SK-N-SH (cell line): ENCODE results near the gene NKG7. TPM values are rescaled to one million over a fixed set of nuclear protein-coding genes. Genes with fewer than 3 reads are reported as not detected.

Source experiments
- CTCF ChIA-PET: fragments of 300-600, 350-600 bp; formaldehyde crosslinking; extraction: SDS; loops from one replicate; lab custom pipeline; 2021; lab: Yijun Ruan, JAX
- POLR2A ChIA-PET: fragments of 350-600 bp; sonication (Branson Sonifier 250); formaldehyde crosslinking; extraction: SDS; loops from one replicate; lab custom pipeline; 2020; ENCODE audit warnings: antibody characterized with exemption, inconsistent platforms; lab: Yijun Ruan, JAX
- DNase-seq: peaks from one replicate; pipeline ENCODE4 v3.0.0; 2012
- H2AFZ ChIP-seq: fragments of 200-600 bp; sonication (generic); 2 replicates; pipeline ENCODE4 v1.8.1; 2016; ENCODE audit warnings: antibody characterized with exemption, mild to moderate bottlenecking, low read depth
- H3F3A ChIP-seq: fragments of 200-600 bp; sonication (generic); replicated peaks from 2 replicates; pipeline ENCODE3; 2016; ENCODE audit warnings: antibody characterized with exemption, mild to moderate bottlenecking; ENCODE audit not compliant: insufficient read depth
- H3K27ac ChIP-seq, 2 experiments: fragments of 200-500 bp in 1 of 2; fragments of 200-600 bp in 1 of 2; sonication (Bioruptor generic) in 1 of 2; sonication (generic), shearing (Covaris generic) in 1 of 2; 2 replicates each; pipeline versions ENCODE4 v1.5.1 to v1.6.1; 2014 to 2016; ENCODE audit warnings: low read depth in 2 of 2, inconsistent platforms in 1 of 2, low read length in 1 of 2, mild to moderate bottlenecking in 1 of 2, mixed read lengths in 1 of 2
- H3K27me3 ChIP-seq: fragments of 200-600 bp; sonication (generic), shearing (Covaris generic); 2 replicates; pipeline ENCODE4 v1.6.1; 2016; ENCODE audit warnings: mixed run types; ENCODE audit not compliant: insufficient read depth
- H3K36me3 ChIP-seq, 2 experiments: fragments of 200-500 bp in 1 of 2; fragments of 200-600 bp in 1 of 2; sonication (Bioruptor generic) in 1 of 2; sonication (generic) in 1 of 2; replicated peaks in 1 of 2; 2 replicates each; pipeline versions ENCODE3 to v1.5.1; 2014 to 2016; ENCODE audit warnings: low read length in 1 of 2, mild to moderate bottlenecking in 1 of 2; ENCODE audit not compliant: insufficient read depth in 2 of 2, control insufficient read depth in 1 of 2
- H3K4me1 ChIP-seq, 2 experiments: fragments of 200-500 bp in 1 of 2; fragments of 200-600 bp in 1 of 2; sonication (Bioruptor generic) in 1 of 2; sonication (generic), shearing (Covaris generic) in 1 of 2; 2 replicates each; pipeline versions ENCODE4 v1.5.1 to v1.6.1; 2014 to 2016; ENCODE audit warnings: low read depth in 1 of 2, low read length in 1 of 2, mixed run types in 1 of 2; ENCODE audit not compliant: insufficient read depth in 2 of 2, control insufficient read depth in 1 of 2
- H3K4me2 ChIP-seq: fragments of 200-600 bp; sonication (generic), shearing (Covaris generic); 2 replicates; pipeline ENCODE4 v1.6.1; 2017; ENCODE audit warnings: mixed run types
- H3K4me3 ChIP-seq, 2 experiments: fragments of 200-500 bp in 1 of 2; fragments of 200-600 bp in 1 of 2; sonication (Bioruptor generic) in 1 of 2; sonication (generic), shearing (Covaris generic) in 1 of 2; 2 replicates each; pipeline versions ENCODE4 v1.5.1 to v1.8.1; 2014 to 2016; ENCODE audit warnings: low read depth in 2 of 2, inconsistent platforms in 1 of 2, low read length in 1 of 2, mild to moderate bottlenecking in 1 of 2, mixed read lengths in 1 of 2, moderate library complexity in 1 of 2
- H3K79me2 ChIP-seq: fragments of 200-600 bp; sonication (generic); 2 replicates; pipeline ENCODE4 v1.8.1; 2017; ENCODE audit warnings: mild to moderate bottlenecking; ENCODE audit not compliant: insufficient read depth
- H3K9ac ChIP-seq: fragments of 200-600 bp; sonication (generic); 2 replicates; pipeline ENCODE4 v1.6.1; 2017; ENCODE audit warnings: mixed run types
- H3K9me2 ChIP-seq: fragments of 200-600 bp; sonication (generic); 2 replicates; pipeline ENCODE4 v1.6.1; 2017; ENCODE audit warnings: mixed run types
- H3K9me3 ChIP-seq: fragments of 200-600 bp; sonication (generic); 2 replicates; pipeline ENCODE4 v1.6.1; 2017; ENCODE audit warnings: mixed run types, mild to moderate bottlenecking, moderate library complexity
- H4K20me1 ChIP-seq: fragments of 200-600 bp; sonication (generic); 2 replicates; pipeline ENCODE4 v1.6.1; 2017; ENCODE audit warnings: mild to moderate bottlenecking, mixed run types; ENCODE audit not compliant: insufficient read depth
- CHD2 ChIP-seq: fragments of 150-350 bp; IDR thresholded peaks from 2 replicates; pipeline ENCODE4 v1.6.1; 2018; ENCODE audit warnings: low read length; ENCODE audit not compliant: partially characterized antibody
- ELF1 ChIP-seq: IDR thresholded peaks from 2 replicates; pipeline ENCODE4 v1.4.0; 2012
- EP300 ChIP-seq, 2 experiments: IDR thresholded peaks; 2 replicates each; pipeline versions ENCODE4 v1.4.0 to v1.6.1; 2012; ENCODE audit warnings: borderline replicate concordance in 1 of 2, low read depth in 1 of 2, low read length in 1 of 2
- EZH2phosphoT487 ChIP-seq: fragments of 200-600 bp; sonication (generic); IDR thresholded peaks from 2 replicates; pipeline ENCODE4 v1.6.1; 2017; ENCODE audit warnings: low read depth, mixed run types, mild to moderate bottlenecking, antibody characterized with exemption, moderate library complexity, borderline replicate concordance
- FOXM1 ChIP-seq: IDR thresholded peaks from 2 replicates; pipeline ENCODE4 v1.4.0; 2012; ENCODE audit warnings: low read depth, mild to moderate bottlenecking
- GABPA ChIP-seq: IDR thresholded peaks from 2 replicates; pipeline ENCODE4 v1.4.0; 2012; ENCODE audit warnings: low read depth, mild to moderate bottlenecking
- IRF3 ChIP-seq: fragments of 150-350 bp; IDR thresholded peaks from 2 replicates; pipeline ENCODE4 v1.6.1; 2016; ENCODE audit warnings: mild to moderate bottlenecking, low read depth, low read length
- JUND ChIP-seq: IDR thresholded peaks from 2 replicates; pipeline ENCODE4 v1.4.0; 2012
- MAX ChIP-seq: IDR thresholded peaks from 2 replicates; pipeline ENCODE4 v1.4.0; 2012; ENCODE audit warnings: low read depth
- MXI1 ChIP-seq: IDR thresholded peaks from 2 replicates; pipeline ENCODE4 v1.6.1; 2012; ENCODE audit warnings: mild to moderate bottlenecking, low read depth, low read length, improper control_type of control experiment
- NFIC ChIP-seq: IDR thresholded peaks from 2 replicates; pipeline ENCODE4 v1.4.0; 2012; ENCODE audit warnings: borderline replicate concordance
- POLR2AphosphoS5 ChIP-seq: IDR thresholded peaks from 2 replicates; pipeline ENCODE4 v1.6.1; 2012; ENCODE audit warnings: low read depth, low read length
- RXRA ChIP-seq: IDR thresholded peaks from 2 replicates; pipeline ENCODE4 v1.4.0; 2012; ENCODE audit warnings: low read depth, mild to moderate bottlenecking, borderline replicate concordance
- SIN3A ChIP-seq: IDR thresholded peaks from 2 replicates; pipeline ENCODE4 v1.6.1; 2012; ENCODE audit warnings: low read depth, mild to moderate bottlenecking, low read length, moderate library complexity, borderline replicate concordance
- SMC3 ChIP-seq: IDR thresholded peaks from 2 replicates; pipeline ENCODE4 v1.6.1; 2012; ENCODE audit warnings: low read depth, low read length, improper control_type of control experiment
- TAF1 ChIP-seq: IDR thresholded peaks from 2 replicates; pipeline ENCODE4 v1.6.1; 2012; ENCODE audit warnings: low read depth, mild to moderate bottlenecking, low read length, moderate library complexity, borderline replicate concordance
- TCF12 ChIP-seq: IDR thresholded peaks from 2 replicates; pipeline ENCODE4 v1.4.0; 2012
- TEAD4 ChIP-seq: IDR thresholded peaks from 2 replicates; pipeline ENCODE4 v1.4.0; 2012; ENCODE audit warnings: mild to moderate bottlenecking, borderline replicate concordance; ENCODE audit not compliant: insufficient read depth
- USF2 ChIP-seq: fragments of 150-350 bp; IDR thresholded peaks from 2 replicates; pipeline ENCODE4 v1.6.1; 2017; ENCODE audit warnings: antibody characterized with exemption, low read length, low read depth, borderline replicate concordance
- YY1 ChIP-seq: IDR thresholded peaks from 2 replicates; pipeline ENCODE4 v1.4.0; 2012; ENCODE audit warnings: low read depth, mild to moderate bottlenecking
- ZBTB33 ChIP-seq: IDR thresholded peaks from 2 replicates; pipeline ENCODE4 v1.4.0; 2012; ENCODE audit warnings: low read depth, borderline replicate concordance
- WGBS: methylation state at CpG from one replicate; pipeline ENCODE4 v1.1.6; 2017; ENCODE audit warnings: low lambda C conversion rate; 5-methylcytosine and 5-hydroxymethylcytosine counted together
- polyA plus RNA-seq, 3 experiments: library from polyadenylated mRNA; depleted of rRNA; stranded (reverse); fragments of >200 nt; gene quantifications; 2 replicates each; pipeline ENCODE4 v1.2.3, GENCODE V29; 2012
- TF ChIP-seq, protein P1 (sequence below): IDR thresholded peaks from 2 replicates; pipeline ENCODE4 v1.4.0; 2012; ENCODE audit warnings: low read depth, borderline replicate concordance
- TF ChIP-seq, protein P2 (sequence below): fragments of 200-600 bp; sonication (generic); IDR thresholded peaks from 2 replicates; pipeline ENCODE4 v1.6.1; 2017; ENCODE audit warnings: antibody characterized with exemption, mild to moderate bottlenecking, moderate library complexity
- TF ChIP-seq, protein P3 (sequence below): IDR thresholded peaks from 2 replicates; pipeline ENCODE4; 2012

NKG7 gene
- polyA plus RNA-seq, 1 of the 3 experiments (the other 2 are of a cell fraction): not detected

DNA sequence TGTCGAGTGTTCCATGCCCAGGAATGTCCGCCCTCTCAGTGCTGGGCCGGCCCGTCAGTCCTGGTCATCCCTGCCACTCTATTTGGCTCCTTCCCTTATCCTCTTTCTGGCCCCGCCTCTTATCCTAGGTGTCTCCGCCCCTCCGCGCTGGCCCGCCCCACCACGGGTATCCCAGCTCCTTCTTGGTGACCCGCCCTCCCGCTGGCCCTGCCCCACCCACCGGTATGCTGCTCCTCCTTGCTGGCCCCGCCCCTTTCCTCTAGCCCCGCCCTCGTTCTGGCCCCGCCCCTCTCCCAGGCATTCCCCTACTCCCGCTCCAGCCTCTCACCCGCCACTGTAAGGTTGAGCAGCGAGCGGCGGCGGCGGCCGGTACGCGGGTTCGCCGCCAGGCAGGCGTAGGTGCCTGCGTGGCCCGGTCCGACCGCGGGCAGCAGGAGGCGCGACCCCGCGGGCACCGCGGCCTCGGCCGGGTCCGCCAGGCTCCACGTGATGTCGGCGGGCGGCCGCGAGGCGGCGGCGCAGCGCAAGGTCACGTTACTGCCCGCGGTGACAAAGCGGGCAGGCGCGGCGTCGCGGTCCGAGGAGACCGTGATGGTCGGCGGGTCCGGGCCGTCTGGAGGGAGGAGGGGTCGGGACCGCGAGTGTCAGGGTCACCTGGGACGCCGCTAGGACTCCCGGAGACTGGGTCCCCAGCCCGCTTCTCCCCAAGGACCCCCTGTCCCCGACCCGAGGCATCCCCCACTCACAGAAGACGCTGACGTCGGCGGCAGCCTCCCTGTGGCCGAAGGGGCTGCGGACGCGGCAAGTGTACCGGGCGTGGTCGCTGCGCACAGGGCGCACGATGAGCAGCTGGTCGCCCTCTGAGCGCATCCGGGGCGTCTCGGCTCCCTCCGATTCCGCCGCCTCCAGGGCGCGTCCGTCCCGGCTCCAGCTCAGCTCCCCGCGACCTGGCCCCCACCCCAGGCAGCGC lies 32.5 kb downstream of the NKG7 start:
- H3K9ac ChIP-seq: peak overlapping the region; percentile 57; the same call in 1 of the 2 replicates
- H3K27me3 ChIP-seq: no peaks in the 10 kb centered on the region
- peak overlapping the region; percentile 97 for H3K4me2 ChIP-seq
- no peaks in the 10 kb centered on the region for H3K36me3 ChIP-seq
- peak; percentile 99 for DNase-seq
- H3K9me3 ChIP-seq: no peaks in the 10 kb centered on the region
- H2AFZ ChIP-seq: peak overlapping the region; percentile 99
- under 1% methylated on average over 27 of the region's 107 CpGs for WGBS
- no peaks in the 10 kb centered on the region for H4K20me1 ChIP-seq
- ChIA-PET POLR2A (interaction anchor here (1.3 kb wide), 1 partner anchor 28 kb away, joined by 7 read pairs; no protein-coding TSS in a partner anchor), CTCF (interaction anchor here (0.6 to 2.1 kb wide), 18 partner anchors 11 to 438 kb away, joined by 3 to 8 read pairs (median 4); partner anchors contain the start of gene ETFB)
- H3K27ac ChIP-seq: peak overlapping the region; percentile 65 to 76; a peak in 3 of 4 replicates
- H3F3A ChIP-seq: peaks cover 3% of the 10 kb centered on the region
- H3K4me3 ChIP-seq: peak overlapping the region; percentile 63 to 80
- H3K9me2 ChIP-seq: no peaks in the 10 kb centered on the region
- H3K79me2 ChIP-seq: no peaks in the 10 kb centered on the region
- peaks cover 0 to 8% of the 10 kb centered on the region in 2 experiments; a peak in 1 of 4 replicates for H3K4me1 ChIP-seq
- no peak for TF ChIP-seq TCF12
- peak; percentile 68 for TF ChIP-seq MAX
- no peak for TF ChIP-seq NFIC
- TF ChIP-seq, protein P1, sequence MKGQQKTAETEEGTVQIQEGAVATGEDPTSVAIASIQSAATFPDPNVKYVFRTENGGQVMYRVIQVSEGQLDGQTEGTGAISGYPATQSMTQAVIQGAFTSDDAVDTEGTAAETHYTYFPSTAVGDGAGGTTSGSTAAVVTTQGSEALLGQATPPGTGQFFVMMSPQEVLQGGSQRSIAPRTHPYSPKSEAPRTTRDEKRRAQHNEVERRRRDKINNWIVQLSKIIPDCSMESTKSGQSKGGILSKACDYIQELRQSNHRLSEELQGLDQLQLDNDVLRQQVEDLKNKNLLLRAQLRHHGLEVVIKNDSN: peak; percentile 77
- TF ChIP-seq EP300 (IDR thresholded peaks at IDR 0.05; ENCODE audit: borderline replicate concordance in 1 of 2, low read depth in 1 of 2, low read length in 1 of 2): no peak
- TF ChIP-seq TEAD4: no peak
- TF ChIP-seq, protein P2, sequence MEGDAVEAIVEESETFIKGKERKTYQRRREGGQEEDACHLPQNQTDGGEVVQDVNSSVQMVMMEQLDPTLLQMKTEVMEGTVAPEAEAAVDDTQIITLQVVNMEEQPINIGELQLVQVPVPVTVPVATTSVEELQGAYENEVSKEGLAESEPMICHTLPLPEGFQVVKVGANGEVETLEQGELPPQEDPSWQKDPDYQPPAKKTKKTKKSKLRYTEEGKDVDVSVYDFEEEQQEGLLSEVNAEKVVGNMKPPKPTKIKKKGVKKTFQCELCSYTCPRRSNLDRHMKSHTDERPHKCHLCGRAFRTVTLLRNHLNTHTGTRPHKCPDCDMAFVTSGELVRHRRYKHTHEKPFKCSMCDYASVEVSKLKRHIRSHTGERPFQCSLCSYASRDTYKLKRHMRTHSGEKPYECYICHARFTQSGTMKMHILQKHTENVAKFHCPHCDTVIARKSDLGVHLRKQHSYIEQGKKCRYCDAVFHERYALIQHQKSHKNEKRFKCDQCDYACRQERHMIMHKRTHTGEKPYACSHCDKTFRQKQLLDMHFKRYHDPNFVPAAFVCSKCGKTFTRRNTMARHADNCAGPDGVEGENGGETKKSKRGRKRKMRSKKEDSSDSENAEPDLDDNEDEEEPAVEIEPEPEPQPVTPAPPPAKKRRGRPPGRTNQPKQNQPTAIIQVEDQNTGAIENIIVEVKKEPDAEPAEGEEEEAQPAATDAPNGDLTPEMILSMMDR: no peak
- no peak for TF ChIP-seq CHD2
- TF ChIP-seq USF2: peak; percentile 52; the same call in 1 of the 2 replicates
- no peak for TF ChIP-seq YY1
- TF ChIP-seq IRF3: no peak
- no peak for TF ChIP-seq ELF1
- peak; percentile 81 for TF ChIP-seq MXI1
- TF ChIP-seq GABPA: no peak
- TF ChIP-seq, protein P3, sequence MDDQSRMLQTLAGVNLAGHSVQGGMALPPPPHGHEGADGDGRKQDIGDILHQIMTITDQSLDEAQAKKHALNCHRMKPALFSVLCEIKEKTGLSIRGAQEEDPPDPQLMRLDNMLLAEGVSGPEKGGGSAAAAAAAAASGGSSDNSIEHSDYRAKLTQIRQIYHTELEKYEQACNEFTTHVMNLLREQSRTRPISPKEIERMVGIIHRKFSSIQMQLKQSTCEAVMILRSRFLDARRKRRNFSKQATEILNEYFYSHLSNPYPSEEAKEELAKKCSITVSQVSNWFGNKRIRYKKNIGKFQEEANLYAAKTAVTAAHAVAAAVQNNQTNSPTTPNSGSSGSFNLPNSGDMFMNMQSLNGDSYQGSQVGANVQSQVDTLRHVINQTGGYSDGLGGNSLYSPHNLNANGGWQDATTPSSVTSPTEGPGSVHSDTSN: peak; percentile 71
- no peak for TF ChIP-seq ZBTB33
- no peak for TF ChIP-seq JUND
- TF ChIP-seq FOXM1: no peak
- no peak for TF ChIP-seq SMC3
- 0 out of 2 replicates have a peak, but pooled peaks have one; percentile 31 for TF ChIP-seq POLR2AphosphoS5
- peak; percentile 48; the same call in 1 of the 2 replicates for TF ChIP-seq TAF1
- TF ChIP-seq RXRA: no peak
- no peak for TF ChIP-seq EZH2phosphoT487
- no peak for TF ChIP-seq SIN3A
